ENCODE data around the gene PNKD.

- TF ChIP-seq CTCF (IDR thresholded peaks at IDR 0.05), result no peak
- no peak for TF ChIP-seq POLR2A (IDR thresholded peaks at IDR 0.05)
These were observed 100.2 kb downstream of the PNKD start for GRCh38 chr2:218370410-218371063.
